Upper lobe of left lung (tissue), 6 donors: ENCODE measurements around the gene PPP1R11. TPM values are rescaled to one million over a fixed set of nuclear protein-coding genes. Genes with fewer than 3 reads are reported as not detected.

Experiments
- ATAC-seq, 2 donors: fragments of 200-7000 bp; cut with Tn5 transposase; one replicate each; pipeline ENCODE4 v1.9.1; 2022; ENCODE audit warnings: mild to moderate bottlenecking in 2 of 2, moderate library complexity in 2 of 2; ENCODE audit not compliant: low FRiP score in 2 of 2
- DNase-seq, 2 donors: peaks; one replicate each; pipeline ENCODE4 v3.0.0-alpha.2; 2019 to 2020
- H3K27ac ChIP-seq, 4 donors: fragments of 200-600 bp; sonication (generic); one replicate each; pipeline ENCODE4 v1.5.1; 2016 to 2019
- H3K27me3 ChIP-seq, 4 donors: fragments of 200-600 bp; sonication (generic); one replicate each; pipeline ENCODE4 v1.5.1; 2017 to 2019
- H3K36me3 ChIP-seq, 4 donors: fragments of 200-600 bp; sonication (generic); one replicate each; pipeline ENCODE4 v1.5.1; 2016 to 2019
- H3K4me1 ChIP-seq, 4 donors: fragments of 200-600 bp; sonication (generic); one replicate each; pipeline ENCODE4 v1.5.1; 2018 to 2019
- H3K4me3 ChIP-seq, 4 donors: fragments of 200-600 bp; sonication (generic); one replicate each; pipeline ENCODE4 v1.5.1; 2017 to 2019; ENCODE audit warnings: mild to moderate bottlenecking in 2 of 4, moderate library complexity in 1 of 4
- H3K9me3 ChIP-seq, 4 donors: fragments of 200-600 bp; sonication (generic); one replicate each; pipeline ENCODE4 v1.5.1; 2018 to 2019
- CTCF ChIP-seq, 6 experiments: fragments of 450-650 bp in 4 of 6; fragments of 200-600 bp in 2 of 6; sonication (generic) in 2 of 6; IDR thresholded peaks; one replicate each; pipeline ENCODE4 v1.5.1; 2016 to 2019; ENCODE audit warnings: antibody characterized with exemption in 6 of 6
- EP300 ChIP-seq, 4 donors: sonication (generic); formaldehyde crosslinking; IDR thresholded peaks; one replicate each; pipeline ENCODE4 v1.5.1; 2017; ENCODE audit warnings: antibody characterized with exemption in 4 of 4, control low read depth in 2 of 4
- POLR2A ChIP-seq, 4 donors: fragments of 450-650 bp; IDR thresholded peaks; one replicate each; pipeline ENCODE4 v1.5.1; 2016 to 2017; ENCODE audit warnings: antibody characterized with exemption in 4 of 4, mild to moderate bottlenecking in 2 of 4
- POLR2AphosphoS5 ChIP-seq, 2 donors: sonication (generic); formaldehyde crosslinking; IDR thresholded peaks; one replicate each; pipeline ENCODE4 v1.5.1; 2017; ENCODE audit warnings: antibody characterized with exemption in 2 of 2
- WGBS, 2 donors: methylation state at CpG; one replicate each; pipeline ENCODE4 v1.1.5; 2017 to 2018; 5-methylcytosine and 5-hydroxymethylcytosine counted together
- total RNA-seq, 6 donors: library from RNA; depleted of rRNA in 4 of 6; stranded (reverse); fragments of >200 nt in 4 of 6; gene quantifications; one replicate each; pipeline versions ENCODE4 v1.1.0 to v1.2.1, GENCODE V29; 2016 to 2021
- donor health status: DM: no; HTN: no; CAD: no; lungs with moderate emphysema.
- donor health status: DM: no; HTN: yes; CAD: no; lungs with severe emphysema.

Gene PPP1R11
- total RNA-seq, 6 donors from 2014 or later = 31.4 to 66.1 (median 42.7) TPM

- H3K4me1 ChIP-seq = peaks cover 0 to 4% (median 0%) of the 10 kb centered on the region in 4 donors
- H3K27ac ChIP-seq = no peak overlapping the region
- no peaks in the 10 kb centered on the region for H3K27me3 ChIP-seq
Observed at GRCh38 chr6:30092852-30093543, 26.0 kb downstream of the PPP1R11 start.

GRCh38 chr6:30093951-30094661 lies 27.1 kb downstream of the PPP1R11 start:
- ATAC-seq = no peak
- Histone ChIP-seq H3K4me1 (peaks cover 0 to 4% (median 0%) of the 10 kb centered on the region in 4 donors), H3K27me3 (no peaks in the 10 kb centered on the region), H3K4me3 (no peak overlapping the region), H3K36me3 (no peaks in the 10 kb centered on the region), H3K27ac (no peak overlapping the region), H3K9me3 (no peaks in the 10 kb centered on the region)
- TF ChIP-seq CTCF (IDR thresholded peaks at IDR 0.05) = no peak
- no peak for TF ChIP-seq POLR2AphosphoS5 (IDR thresholded peaks at IDR 0.05)
- TF ChIP-seq EP300 (IDR thresholded peaks at IDR 0.05) = no peak
- TF ChIP-seq POLR2A (IDR thresholded peaks at IDR 0.05) = no peak
- no peak for DNase-seq
- 71 to 75% methylated on average over 4 of the region's 5 CpGs for WGBS, 2 donors

More at GRCh38 chr6:30092852-30093543, 26.0 kb downstream of the PPP1R11 start:
- Histone ChIP-seq H3K9me3 (no peaks in the 10 kb centered on the region), H3K4me3 (no peak overlapping the region), H3K36me3 (no peaks in the 10 kb centered on the region)
- DNase-seq (no peak), ATAC-seq (no peak)
- 73 to 80% methylated on average over 6 of the region's 6 CpGs for WGBS, 2 donors
- TF ChIP-seq POLR2AphosphoS5 (IDR thresholded peaks at IDR 0.05) = no peak
- TF ChIP-seq POLR2A (IDR thresholded peaks at IDR 0.05) = no peak
- no peak for TF ChIP-seq CTCF (IDR thresholded peaks at IDR 0.05)
- TF ChIP-seq EP300 (IDR thresholded peaks at IDR 0.05) = no peak

- Histone ChIP-seq H3K4me1 (peaks cover 11 to 19% (median 16%) of the 10 kb centered on the region in 4 donors), H3K9me3 (no peaks in the 10 kb centered on the region), H3K4me3 (no peak overlapping the region), H3K27ac (no peak overlapping the region), H3K36me3 (no peaks in the 10 kb centered on the region), H3K27me3 (peaks cover 0 to 11% (median 2%) of the 10 kb centered on the region in 4 donors)
- TF ChIP-seq POLR2AphosphoS5 (IDR thresholded peaks at IDR 0.05) = no peak
- TF ChIP-seq POLR2A (IDR thresholded peaks at IDR 0.05) = no peak
- no peak for TF ChIP-seq EP300 (IDR thresholded peaks at IDR 0.05)
- no peak for TF ChIP-seq CTCF (IDR thresholded peaks at IDR 0.05)
- ATAC-seq = no peak
- DNase-seq = no peak
- WGBS, 2 donors = 47 to 57% methylated on average over 1 of the region's 1 CpG
Observed at GRCh38 chr6:30096829-30097228, 29.8 kb downstream of the PPP1R11 start.

- TF ChIP-seq CTCF (IDR thresholded peaks at IDR 0.05) = no peak
- TF ChIP-seq POLR2AphosphoS5 (IDR thresholded peaks at IDR 0.05) = no peak
- TF ChIP-seq POLR2A (IDR thresholded peaks at IDR 0.05) = no peak
- no peak for TF ChIP-seq EP300 (IDR thresholded peaks at IDR 0.05)
- Histone ChIP-seq H3K27ac (no peak overlapping the region), H3K27me3 (peaks cover 0 to 11% (median 2%) of the 10 kb centered on the region in 4 donors), H3K36me3 (no peaks in the 10 kb centered on the region), H3K4me3 (no peak overlapping the region), H3K4me1 (peaks cover 21 to 28% (median 26%) of the 10 kb centered on the region in 4 donors), H3K9me3 (no peaks in the 10 kb centered on the region)
- WGBS, 2 donors = 55 to 71% methylated on average over 4 of the region's 4 CpGs
- ATAC-seq (no peak), DNase-seq (no peak)
Observed at GRCh38 chr6:30097902-30098768, 31.1 kb downstream of the PPP1R11 start.
